CD4-positive, alpha-beta T cell treated with Interferon gamma for 1 hour (primary cell): ENCODE data around the gene GSTT2B.
"Not testable (repeated sequence)": the region's sequence is repeated elsewhere in the genome, so short reads cannot be mapped to it uniquely, and the experiment has no call there.

ENCODE experiments used
- DNase-seq: peaks from one replicate; pipeline ENCODE4 v3.0.0-alpha.2; 2020

The GSTT2B gene, protein sequence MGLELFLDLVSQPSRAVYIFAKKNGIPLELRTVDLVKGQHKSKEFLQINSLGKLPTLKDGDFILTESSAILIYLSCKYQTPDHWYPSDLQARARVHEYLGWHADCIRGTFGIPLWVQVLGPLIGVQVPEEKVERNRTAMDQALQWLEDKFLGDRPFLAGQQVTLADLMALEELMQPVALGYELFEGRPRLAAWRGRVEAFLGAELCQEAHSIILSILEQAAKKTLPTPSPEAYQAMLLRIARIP

GRCh38 chr22:23961084-23961771 lies at the start of gene GSTT2B:
GSTT2B (minus strand) TSS chr22:23961195; CDS start chr22:23961131, 64 bp downstream.
- DNase-seq, result not testable (repeated sequence)

- no peak for DNase-seq
These were observed 49.0 kb upstream of the GSTT2B start for GRCh38 chr22:24010018-24010391.

DNA sequence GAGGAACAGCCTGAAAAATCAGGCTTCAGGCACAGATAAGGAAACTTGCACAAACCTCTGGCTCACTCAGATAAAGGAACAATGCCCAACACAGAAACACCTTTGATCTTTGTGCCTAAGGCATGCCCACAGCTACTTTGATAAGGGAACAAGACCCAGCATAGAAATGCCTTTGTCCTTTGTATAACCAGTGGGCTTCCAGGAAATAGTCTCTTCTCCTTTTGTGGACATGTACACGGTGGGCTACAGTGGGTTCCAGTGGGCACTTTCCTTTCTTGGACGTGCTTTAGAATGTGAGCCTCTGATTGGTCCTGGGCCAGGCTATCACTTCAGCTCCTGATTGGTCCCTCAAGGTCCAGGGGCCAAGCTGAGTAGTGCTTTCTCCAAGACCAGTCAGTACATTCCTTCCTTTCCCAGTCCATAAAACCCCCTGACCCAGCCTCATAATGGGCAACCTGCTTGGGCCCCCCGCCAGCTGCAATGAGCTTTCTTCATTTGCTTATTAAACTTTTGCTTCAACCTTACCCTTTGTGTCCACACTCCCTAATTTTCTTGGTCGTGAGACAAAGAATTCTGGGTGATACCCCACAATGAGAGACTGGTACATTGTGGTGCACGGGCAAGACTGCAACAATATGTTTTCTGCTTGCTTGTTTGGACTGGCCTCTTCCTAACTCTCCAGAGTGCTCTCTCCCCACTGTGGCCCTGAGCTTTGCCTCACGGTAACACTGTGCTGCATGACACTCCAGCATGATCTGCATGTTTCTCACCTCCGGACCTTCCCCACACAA lies 48.4 kb upstream of the GSTT2B start:
- no peak for DNase-seq

DNA sequence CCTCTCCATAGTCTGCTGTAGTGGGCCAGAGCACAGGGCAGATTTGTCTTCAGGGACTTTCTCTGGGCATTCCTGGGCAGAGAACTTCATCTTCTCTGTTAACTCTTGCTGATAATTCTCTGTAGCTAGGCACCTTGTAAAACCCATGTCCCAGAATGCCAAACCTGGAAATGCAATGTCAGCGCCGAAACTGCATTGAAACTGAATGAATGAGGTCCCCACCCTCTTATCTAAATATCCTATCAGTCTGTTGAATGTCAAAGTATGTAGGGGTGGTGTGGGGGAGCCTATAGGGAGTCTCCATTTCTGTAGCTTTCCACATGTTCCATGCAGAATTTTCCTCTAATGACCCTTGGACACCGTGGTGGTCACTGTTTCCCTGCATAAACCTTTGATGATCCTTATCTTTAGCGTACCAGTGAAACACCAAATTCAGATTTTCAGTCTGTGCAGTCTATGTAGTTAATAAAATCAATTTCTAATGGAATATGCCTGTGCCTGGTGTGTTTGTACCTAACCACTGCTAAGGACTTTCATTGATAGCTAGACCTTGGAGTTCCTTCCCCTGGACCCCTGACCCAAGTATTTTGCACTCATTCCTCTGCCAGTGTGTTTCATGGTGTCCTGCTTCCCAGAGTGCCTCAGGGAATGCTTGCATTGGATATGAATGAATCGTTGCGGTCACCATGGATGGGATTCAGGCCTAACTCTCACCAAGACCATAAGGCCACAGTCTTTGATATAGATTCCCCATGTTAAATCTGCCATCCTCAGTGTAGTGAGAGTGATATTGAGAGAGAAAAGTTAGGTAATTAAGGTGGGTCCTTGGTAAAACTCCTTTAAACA lies 47.6 kb upstream of the GSTT2B start:
- no peak for DNase-seq

DNA sequence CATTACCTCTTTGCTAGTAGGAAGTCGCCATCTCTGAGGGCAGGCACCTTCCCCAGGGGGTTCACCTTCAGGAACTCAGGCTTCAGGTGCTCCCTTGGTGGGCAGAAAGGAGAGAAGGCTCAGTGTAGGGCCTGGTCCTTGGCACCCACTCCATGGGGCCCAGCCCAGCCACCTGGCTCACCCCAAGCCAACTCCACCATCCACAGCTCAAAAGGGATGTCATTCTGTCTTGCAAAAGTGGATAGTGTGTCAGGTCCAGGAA lies 47.0 kb upstream of the GSTT2B start:
- DNase-seq, result no peak

GRCh38 chr22:24007253-24008021 lies 46.4 kb upstream of the GSTT2B start:
- DNase-seq, result no peak

- DNase-seq, result no peak
These were observed 45.9 kb upstream of the GSTT2B start for GRCh38 chr22:24006914-24007214.

DNA sequence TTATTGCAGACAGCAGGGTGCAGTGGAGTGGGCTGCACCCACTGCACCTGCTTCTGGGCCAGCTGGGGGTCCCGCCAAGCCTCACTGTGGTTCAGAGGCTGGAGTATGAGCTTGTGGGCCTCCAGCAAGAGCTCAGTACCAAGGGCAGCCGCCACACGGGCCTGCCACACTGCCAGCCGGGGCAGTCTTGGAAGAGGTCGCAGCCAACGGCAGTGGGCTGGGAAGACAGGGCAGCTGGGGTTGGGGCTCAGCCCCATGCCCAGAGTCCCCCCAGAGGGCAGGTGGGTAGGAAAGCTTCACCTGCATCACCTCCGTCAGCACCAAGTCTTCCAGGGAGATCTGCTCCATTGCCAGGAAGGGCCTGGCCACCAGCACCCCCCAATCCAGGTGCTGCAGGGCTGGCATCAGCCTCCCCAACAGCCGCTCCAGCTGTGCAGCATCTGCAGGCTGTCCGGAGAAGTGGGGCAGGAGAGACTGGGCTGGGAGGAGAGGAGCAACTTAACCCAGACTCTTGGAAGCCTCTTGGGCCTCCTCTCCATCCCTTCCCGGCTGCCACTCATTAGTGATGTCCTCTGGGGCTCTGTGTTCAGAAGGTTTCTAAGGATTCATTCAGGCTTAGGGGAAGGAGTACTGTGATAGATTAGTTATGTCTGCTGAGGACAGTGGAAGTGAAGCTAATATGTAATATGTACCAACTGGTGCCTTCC lies 45.4 kb upstream of the GSTT2B start:
- no peak for DNase-seq

DNA sequence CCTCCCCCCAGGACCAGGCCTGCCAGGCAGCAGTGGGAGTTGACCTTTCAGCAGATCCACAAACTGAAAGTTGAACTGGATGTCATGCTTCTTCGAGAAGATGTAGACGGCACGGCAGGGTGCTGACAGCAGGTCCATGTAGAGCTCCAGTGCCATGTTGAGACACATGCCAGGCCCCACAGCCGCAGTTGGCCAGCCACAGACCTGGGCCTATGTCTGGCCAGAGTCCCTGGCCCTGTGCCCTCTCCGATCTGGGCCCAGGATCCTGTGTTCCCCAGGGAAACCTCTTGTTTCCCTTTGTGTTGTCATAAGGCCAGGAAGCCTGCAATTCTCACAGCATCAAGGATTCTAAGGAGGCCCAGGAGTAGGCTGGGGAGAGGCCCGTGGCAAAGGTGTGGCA lies 44.2 kb upstream of the GSTT2B start, which contains the start of gene GSTT4:
TSS of gene GSTT4 (minus strand) at position 253 of the 400 bp plus-strand sequence. CDS start at position 156, 97 bp downstream.
- DNase-seq, result no peak

DNA sequence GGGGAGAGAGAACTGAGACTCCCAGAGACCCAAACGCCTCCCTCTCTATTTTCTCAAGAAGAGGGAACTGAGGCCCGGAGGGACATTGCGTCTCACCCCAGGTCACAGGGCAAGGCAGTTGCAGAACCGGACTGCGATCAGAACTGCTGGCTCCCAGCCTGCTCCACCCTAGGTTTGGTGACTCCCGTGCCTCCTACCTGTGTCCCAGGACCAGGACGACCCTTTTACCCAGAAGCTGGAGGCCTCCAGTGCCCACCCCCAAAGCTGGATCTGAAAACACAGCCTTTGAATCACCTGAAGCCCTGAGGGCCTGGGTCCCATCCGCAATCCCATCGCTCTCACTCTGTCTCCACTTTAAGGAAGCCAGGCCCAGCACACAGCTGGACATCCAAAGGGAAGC lies 42.9 kb upstream of the GSTT2B start:
- DNase-seq, result no peak

DNA sequence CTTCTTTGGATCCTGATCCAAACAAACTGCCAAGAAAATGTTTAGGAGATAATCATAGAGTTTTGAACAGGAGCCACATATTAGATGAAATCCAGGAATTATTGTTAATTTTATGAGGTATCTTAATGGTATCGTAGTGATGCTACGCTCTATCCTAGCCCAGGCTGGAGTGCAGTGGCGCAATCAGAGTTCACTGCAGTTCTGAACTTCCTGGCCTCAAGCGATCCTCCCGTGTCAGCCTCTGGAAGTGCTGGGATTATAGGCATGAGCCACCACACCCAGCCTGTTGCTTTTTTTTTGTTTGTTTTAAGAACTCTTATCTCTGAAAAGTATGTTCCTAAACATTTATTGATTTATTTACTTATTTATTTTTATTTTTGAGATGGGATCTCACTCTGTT lies 41.9 kb upstream of the GSTT2B start:
- DNase-seq, result no peak

DNA sequence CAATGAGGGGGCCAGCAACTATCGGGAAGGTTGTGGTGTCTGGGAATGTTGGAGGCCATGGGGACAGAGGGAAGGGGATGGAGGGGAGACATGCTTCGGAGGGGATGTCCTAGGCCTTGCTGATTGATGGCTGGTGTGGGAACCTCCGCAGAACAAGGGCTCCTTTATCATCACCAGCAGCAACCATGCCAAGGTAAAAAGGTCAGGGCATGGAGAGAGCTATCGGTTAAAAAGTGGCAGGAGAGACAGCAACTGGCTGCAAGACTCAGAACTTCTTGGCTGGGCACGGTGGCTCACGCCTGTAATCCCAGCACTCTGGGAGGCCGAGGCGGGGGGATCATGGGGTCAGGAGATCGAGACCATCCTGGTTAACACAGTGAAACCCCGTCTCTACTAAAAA lies 41.3 kb upstream of the GSTT2B start:
- no peak for DNase-seq

DNA sequence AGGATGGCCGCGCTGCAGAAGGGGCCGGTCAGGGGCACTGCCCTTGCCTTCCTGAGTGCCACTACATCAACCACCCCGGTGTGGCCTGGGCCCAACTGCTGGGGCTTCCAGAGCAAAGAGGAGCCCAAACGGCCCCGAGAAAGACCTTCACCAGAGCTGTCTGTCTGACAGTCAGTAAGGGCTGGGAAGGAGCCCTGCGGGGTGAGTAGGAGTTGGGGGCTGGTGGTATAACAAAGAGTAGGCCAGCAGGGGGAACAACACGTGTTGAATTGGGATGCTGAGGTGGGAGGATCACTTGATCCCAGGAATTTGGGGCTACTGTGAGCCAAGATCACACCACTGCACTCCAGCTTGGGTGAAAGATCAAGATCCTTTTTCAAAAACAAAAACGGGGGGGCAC lies 40.3 kb upstream of the GSTT2B start:
- no peak for DNase-seq

GRCh38 chr22:23999779-24000178 lies 38.8 kb upstream of the GSTT2B start:
- not testable (repeated sequence) for DNase-seq

GRCh38 chr22:23997092-23997491 lies 36.1 kb upstream of the GSTT2B start:
- DNase-seq, result no peak

DNA sequence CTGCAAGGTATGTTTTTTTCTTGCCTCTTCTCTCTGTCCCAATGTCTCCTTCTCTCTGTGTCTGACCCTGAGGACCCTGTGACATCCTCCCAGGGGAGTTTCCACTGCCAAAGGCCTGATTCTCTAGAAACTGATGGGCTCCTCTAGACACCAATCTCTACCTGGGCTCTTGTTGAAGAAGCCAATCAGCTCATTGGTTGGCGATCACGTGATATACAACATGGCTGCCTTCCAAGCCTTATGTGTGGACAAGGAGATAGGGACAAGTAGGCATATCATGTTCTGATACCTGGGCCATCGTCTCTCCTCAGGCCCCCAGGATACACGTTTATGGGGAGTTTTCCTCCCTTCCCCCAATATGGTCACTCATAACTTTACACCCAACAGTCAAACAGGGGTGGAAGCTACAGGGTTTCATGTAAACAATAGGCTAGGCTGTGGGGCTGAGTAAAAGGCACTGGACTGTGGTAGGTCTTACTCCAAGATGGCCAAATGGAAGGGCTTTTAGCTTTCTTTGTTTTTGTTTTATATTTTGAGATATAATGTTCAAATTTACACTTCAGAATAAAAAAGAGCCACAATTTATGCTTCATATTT lies 32.7 kb upstream of the GSTT2B start:
- DNase-seq, result not testable (repeated sequence)

DNA sequence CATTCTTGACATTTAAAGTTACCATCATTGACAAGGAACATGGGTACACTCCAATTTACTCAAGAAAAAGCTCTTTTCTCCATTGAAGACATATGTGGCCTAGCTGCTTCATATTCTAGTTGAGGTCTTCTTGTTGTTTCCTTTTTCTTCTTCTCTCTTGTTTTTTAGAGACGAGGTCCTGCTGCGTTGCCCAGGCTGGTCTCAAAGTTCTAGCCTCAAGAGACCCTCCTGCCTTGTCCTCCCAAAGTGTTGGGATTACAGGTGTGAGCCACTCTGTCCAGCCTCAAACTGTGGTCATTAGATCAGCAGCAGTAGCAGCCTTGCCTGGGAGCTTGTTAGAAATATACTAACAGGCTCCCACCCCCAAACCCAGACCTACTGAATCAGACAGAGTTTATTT lies 32.1 kb upstream of the GSTT2B start:
- DNase-seq, result not testable (repeated sequence)

DNA sequence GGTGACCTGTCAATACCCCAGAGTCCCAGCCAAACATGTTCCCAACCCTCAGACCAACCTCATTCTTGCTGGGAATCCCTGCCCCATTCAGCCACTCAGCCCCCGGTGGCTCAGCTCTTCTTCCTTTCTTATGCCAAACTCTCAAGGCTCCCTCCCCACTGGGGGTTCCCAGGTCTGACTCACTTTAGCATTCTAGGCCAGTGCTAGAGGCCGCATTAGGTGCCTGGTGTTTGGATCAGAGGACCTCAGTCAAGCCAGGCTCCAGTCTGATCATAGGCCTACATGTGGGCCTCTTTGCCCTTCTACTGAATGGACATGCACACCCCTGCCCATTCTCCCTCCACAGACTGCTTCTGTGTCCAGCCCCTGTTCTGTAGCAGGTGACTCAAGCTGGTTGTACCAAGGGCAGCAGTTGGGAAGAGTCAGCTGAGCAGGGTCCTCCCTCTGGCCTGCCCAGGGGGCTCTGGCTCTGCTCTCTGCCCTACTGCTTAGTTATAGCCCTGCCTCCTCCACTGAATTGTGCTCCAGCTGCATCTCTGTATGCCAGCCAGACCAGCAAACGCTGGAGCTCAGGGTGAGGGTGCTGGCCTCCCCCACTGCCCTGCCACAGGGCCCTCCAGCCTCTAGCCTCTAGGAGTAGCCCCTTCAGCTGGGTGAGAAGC lies 28.7 kb upstream of the GSTT2B start:
- not testable (repeated sequence) for DNase-seq

- not testable (repeated sequence) for DNase-seq
These were observed 25.7 kb upstream of the GSTT2B start for GRCh38 chr22:23986538-23987178.

GRCh38 chr22:23986089-23986488 lies 25.1 kb upstream of the GSTT2B start:
- DNase-seq, result not testable (repeated sequence)
